ENCODE measurements around the gene BMPR1B. TPM values are rescaled to one million over a fixed set of nuclear protein-coding genes. Genes with fewer than 3 reads are reported as not detected.

The BMPR1B gene
- total RNA-seq, 1 donor from 2014 or later, result 0.20 TPM

DNA sequence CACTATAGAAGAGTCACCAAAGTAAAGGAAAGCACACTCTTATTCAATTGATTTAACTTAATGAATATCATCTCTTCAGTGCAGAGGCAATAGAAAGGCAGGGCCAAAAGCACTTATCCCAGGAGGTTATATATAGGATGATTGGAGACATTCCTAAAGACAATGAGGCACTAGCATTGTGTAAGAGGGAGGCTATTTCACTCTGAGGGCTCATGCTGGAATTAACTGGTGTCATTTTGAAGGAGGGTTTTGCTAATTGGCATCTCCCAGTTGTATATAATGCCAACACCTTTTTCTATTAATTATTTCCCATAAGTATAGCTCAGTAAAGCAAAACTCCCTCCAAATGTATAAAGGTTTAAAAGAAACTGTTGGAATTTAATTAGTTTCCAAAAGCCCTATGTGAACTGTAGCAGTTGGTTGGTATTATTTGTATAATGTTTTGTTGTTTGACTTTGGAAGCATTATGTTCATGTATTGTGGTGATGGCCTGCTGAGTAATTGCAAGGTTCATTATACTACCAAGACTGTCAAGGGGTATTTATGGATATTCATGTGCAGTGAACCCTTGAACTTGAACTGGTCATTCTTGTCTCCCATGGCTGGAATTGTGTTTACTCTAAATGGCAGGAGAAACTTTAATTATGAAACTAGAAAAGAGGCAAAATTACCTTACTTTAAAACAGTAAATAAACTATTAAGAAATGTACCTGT, 270.3 kb downstream of the BMPR1B start:
- DNase-seq (ENCODE audit: low read depth in 2 of 2), result no peak

DNA sequence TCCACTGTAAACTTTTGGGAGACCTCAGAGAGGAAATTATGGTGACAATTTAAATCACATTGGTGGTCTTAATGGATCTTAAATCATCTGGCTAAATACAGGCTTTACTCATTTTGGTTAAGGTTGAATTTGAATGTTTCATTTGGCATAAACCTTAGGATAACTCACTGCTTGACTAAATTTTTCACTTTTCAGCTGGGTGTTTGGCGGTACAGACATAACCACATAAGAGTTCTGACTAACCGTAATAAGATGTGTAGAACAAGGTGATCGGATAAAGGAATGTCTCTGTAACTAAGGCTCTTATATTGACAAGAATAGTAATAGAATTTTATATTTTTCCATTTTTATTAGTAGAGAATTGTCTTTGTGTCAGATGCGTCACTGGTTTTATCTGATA, 281.0 kb downstream of the BMPR1B start:
- DNase-seq (ENCODE audit: low read depth in 2 of 2), result no peak

DNA sequence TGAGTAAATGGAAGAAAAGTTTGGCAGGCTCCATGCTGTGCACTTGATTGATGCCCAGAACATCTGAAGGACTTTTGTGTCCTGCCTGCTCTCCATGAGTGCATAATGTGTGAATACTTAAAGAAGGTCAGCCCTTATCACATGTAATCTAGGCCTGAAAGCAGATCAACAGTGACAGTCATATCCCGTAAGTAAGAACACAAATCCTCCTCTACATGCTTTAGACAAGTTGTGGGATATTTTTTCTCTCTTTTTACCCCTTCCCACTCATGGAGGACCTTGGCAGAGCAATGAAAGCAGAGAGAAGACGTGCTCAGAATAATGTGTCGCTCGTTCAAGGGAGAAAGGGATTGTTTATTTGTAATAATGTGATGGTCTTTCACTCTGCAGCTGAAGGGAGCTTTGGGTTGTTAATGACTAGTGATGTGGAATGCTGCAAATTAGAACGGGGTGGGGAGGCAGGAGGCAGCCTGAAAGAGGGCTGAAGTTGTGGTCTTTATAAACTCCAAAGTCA, 286.6 kb downstream of the BMPR1B start:
- DNase-seq (ENCODE audit: low read depth in 2 of 2), result no peak

DNA sequence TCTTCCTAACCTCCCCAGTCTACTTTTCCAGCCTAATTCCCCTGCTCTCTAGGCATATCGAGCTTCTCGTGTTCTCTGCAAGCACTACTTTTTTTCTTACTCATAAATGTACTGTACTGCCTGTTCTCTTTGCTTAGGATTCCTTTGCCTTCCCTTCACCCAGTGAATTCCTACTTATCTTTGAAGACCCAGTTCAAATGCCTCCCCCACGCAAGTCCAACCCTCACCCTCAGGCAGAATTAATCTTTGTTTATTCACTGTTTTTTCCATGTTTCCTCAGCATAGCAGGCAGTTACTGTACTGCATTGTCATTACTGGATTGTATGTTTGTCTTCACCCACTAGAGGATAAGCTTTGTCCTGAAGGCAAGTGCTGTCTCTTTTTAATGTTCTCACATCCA, 287.7 kb downstream of the BMPR1B start:
- DNase-seq (ENCODE audit: low read depth in 2 of 2), result no peak

DNA sequence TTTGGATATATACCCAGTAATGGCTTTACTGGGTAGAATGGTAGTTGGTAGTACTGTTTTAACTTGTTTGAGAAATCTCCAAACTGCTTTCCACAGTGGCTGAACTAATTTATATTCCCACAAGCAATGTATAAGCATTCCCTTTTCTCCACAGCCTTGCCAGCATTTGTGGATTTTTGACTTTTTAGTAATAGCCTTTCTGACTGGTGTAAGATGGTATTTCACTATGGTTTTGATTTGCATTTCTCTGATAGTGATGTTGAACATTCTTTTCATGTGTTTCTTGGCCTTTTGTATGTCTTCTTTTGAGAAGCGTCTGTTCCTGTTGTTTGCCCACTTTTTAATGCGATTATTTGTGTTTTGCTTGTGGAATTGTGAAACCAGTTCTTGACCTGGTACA, 290.5 kb downstream of the BMPR1B start:
- no peak for DNase-seq (ENCODE audit: low read depth in 2 of 2)

DNA sequence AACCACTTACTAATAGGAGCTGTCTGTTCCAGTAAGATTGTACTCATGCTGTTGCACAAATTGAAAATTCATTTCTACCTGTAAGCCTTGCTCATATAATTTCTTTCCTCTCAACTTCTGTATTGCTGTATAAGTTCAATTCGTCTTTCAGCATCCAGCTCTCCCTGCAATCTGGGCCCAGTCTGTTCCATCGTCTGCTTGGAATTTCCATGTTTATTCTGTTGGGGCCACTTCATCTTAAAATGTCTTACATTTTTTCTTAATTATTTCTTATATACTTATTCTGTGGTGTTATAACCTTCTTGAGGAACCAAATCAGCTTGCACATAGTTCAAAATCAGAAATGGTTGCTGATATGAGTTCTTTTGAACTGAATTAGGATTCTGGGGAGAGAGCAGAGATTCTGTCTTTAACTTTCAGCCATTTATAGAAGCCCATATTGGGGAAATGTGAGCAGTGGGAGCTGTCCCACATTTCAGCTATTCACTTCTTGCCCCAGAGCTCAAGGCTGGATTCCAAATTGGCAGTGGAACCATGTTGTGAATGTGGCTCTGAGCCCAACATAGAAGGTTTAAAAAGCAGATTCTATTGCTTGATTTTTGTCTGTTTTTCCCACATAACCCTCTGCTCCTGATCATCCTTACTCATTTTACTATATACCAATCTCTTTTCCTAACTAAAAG, 291.9 kb downstream of the BMPR1B start:
- DNase-seq (ENCODE audit: low read depth in 2 of 2), result peak in 1 of 2 donors; percentile 24

DNA sequence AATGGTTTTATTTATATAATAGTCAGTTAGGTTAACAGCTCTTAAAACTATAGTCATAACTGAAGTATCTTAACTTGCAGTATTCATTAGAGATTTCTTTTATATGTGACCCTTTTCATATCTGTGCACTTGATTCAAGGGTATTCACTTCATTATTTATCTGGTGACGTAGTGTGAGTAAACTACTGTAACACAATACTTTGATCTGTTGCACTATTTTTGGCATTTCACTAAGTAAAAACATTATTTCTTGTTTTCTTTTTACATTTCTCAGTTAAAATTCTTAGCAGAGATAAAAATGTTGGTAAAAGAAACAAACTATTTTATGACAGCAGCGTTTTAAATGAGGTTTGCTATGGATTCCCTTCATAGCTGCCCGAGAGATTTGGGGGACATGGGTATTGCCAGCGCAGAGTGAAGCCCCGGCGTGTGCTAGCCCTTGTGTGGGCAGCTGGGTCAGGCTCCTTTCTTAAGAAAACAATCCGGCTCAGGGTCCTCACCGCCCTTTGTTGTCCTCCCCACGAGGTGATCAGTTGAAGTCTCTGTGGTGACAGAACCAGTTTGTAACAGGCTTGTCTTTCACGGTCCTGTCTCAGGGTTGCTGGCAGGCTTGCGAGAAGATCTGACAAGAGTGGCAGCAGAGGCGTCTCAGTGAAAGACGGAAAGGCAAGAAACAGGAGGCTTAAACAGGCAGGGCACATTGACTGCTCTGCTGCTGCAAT, 293.4 kb downstream of the BMPR1B start:
- no peak for DNase-seq (ENCODE audit: low read depth in 2 of 2)

DNA sequence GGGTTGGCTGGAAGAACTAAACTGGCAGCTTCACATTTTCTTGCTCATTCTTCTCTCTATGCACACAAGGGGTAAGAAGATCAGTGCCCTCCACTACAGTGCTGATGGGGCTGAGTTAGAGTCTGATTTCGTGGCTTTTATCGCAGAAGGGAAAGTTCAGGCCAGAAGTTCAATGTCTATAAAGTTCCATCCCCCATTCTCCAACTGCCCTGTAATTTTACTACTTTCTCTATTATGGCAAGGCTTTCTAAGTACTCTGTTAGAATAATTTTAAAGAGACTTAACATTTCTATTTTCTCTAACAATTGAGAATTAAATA, 293.9 kb downstream of the BMPR1B start:
- DNase-seq (ENCODE audit: low read depth in 2 of 2), result no peak

DNA sequence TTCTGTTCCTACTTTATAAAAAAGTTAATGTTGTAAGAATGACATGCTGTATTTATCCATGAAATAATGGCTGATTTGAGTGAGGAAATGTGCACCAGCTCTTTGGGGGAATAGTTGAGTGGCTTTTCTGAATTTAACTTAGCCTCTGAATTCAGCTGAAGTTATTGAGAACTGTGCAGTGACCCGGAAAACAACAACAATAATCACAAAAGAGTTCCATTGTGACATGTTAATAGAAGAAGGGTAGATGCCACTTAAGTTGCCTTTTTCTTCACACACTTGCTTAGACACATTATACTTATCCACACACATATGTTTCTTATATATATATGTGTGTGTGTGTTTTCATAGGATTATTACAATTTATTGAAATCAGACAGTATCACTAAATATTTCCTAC, 301.2 kb downstream of the BMPR1B start:
- no peak for DNase-seq (ENCODE audit: low read depth in 2 of 2)

DNA sequence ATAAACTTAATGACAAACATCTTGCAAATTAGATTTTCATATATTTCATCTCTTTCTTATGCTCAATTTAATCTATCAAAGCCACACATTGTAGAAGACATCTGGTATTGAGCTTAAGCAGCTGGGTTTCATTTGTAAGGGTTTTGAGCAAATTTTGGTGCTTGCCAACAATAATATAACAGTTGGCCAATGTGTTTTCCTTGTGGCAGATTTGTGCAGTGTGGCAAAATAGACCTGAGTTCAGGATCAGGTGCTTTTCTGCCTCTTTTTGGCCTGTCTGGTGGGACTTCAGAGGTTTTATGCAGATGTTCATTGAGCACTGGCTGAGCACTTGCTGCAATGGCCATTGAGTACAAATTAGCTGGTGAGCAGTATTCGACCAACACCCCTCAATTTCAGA, 301.9 kb downstream of the BMPR1B start:
- DNase-seq (ENCODE audit: low read depth in 2 of 2), result peak in 1 of 2 donors; percentile 28

DNA sequence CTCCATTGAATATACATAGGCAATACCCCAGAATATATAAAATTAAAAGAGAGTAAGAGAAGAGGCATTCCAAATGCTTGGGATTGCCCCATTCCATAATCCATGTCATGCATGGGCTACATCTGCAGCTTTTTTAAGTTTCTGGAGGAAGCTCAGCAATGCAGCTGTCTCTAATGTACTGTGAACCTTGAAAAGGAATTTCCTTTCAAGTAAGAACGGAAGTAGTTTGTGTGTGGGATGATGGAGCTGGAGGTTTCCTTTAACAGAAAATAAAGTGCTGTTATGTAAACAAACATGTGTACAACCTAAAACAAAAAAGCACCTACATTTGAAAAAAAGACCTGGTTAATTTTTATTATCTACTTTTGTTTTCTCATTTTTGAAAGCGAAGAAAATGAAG, 303.5 kb downstream of the BMPR1B start:
- peak in 1 of 2 donors; percentile 60 for DNase-seq (ENCODE audit: low read depth in 2 of 2)

DNA sequence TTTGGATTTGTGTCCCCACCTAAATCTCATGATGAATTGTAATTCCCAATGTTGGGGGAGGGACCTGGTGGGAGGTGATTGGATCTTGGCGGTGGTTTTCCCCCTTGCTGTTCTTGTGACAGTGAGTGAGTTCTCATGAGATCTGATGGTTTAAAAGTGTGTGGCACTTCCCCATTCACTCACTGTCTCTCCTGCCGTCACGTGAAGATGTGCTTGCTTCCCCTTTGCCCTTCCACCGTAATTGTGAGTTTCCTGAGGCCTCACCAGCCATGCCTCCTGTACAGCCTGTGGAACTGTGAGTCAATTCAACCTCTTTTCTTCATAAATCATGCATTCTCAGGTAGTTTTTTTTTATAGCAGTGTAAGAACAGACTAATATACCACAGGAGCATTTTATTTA, 304.0 kb downstream of the BMPR1B start:
- peak in 1 of 2 donors; percentile 8 for DNase-seq (ENCODE audit: low read depth in 2 of 2)

DNA sequence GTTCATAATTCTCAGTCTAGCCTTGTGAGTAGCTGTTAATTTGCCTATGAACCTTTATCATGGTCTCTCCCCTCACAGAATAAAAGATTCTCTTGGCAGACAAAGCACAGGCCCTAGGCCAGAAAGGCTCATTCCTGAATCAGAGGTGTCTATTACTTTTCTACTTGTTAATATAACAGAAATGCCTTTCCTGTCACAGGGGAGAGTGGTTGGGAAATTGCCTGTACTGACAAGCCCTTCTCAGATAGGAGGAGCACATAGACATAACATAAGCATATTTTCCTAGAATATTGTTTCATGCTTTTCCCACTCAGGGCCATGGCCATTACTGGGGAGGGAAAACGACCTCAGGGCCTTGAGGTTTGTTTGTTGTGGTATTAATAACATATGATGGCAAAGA, 308.3 kb downstream of the BMPR1B start:
- DNase-seq (ENCODE audit: low read depth in 2 of 2), result peak in 1 of 2 donors; percentile 53

DNA sequence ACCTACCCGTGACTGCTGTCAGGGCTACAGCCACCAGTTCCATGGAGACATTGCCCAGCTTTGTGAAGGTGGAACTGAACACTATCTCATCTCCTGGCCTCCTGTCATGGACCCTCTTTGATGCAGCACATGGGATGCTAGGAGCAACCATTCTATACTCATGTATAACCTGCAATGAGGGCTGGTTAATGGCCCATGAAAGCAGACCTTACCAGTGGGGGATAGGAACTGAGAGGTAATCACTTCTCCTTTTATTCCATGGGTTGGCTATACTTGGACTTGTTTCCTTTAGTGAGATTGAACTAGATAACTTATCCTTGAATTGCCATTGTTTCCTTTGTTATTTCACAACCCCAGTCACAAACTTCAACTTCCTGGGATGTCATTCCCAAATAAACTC, 310.6 kb downstream of the BMPR1B start:
- DNase-seq (ENCODE audit: low read depth in 2 of 2), result no peak

DNA sequence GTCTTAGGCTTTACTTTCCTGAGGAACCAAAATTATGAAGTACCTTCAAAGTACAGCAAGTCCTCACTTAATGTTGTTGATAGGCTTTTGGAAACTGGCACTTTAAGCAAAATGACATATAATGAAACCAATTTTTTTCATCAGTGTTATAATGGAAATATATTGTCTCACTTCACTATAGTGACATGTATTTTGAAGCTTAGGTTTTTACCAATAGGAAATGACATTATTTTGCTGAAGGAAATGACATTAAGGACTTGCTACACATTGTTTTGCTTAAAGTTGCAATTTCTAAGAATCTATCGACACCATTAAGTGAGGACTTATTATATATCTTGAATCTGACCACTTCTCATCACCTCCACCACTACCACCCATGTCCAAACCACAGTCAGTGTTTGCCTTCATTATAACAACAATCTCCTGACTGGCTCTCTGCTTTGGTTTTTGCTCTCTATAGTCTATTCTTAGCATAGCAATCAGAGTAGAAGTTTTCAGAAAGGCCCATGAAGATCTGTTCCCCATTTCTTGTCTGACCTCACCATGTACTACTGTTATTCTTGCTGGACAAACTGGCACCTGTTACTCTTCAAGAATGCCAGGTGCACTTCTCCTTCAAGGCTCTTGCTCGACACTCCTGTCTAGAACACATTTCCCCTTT, 311.2 kb downstream of the BMPR1B start:
- no peak for DNase-seq (ENCODE audit: low read depth in 2 of 2)

DNA sequence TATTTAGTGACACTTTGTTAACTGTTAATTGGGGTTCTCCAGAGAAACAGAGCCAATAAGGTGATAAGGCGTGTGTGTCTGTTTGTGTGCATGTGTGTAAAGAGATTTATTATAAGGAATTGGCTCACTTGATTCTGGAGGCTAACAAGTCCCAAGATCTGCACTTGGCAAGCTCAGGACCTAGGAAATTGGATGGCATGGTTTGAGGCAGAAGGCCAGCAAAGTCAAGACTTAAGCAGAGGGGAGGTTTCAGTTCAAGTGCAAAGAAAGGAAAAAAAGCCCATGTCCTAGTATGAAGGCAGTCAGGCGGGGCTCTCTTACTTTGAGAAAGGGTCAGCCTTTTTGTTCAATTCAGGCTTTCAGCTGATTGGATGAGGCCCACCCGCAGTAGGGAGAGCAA, 314.1 kb downstream of the BMPR1B start:
- no peak for DNase-seq (ENCODE audit: low read depth in 2 of 2)

DNA sequence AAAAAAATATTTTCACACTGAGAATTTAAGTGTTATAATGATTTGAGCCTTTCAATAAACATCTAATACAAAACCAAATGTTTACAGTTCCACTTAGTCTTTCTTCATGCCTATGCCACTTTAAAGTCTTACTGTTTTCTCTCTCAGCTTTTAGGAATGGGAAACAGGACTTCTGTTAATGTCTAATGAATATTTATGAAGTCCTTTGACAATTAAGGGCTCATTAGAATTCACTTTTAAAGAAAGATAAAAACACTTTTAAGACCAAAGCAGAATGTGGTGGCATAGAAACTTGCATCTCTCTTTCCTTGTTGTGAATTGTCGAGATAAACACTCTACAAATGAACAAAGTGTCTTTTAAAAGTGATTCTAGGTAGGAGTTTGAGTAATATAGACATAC, 315.9 kb downstream of the BMPR1B start:
- no peak for DNase-seq (ENCODE audit: low read depth in 2 of 2)

DNA sequence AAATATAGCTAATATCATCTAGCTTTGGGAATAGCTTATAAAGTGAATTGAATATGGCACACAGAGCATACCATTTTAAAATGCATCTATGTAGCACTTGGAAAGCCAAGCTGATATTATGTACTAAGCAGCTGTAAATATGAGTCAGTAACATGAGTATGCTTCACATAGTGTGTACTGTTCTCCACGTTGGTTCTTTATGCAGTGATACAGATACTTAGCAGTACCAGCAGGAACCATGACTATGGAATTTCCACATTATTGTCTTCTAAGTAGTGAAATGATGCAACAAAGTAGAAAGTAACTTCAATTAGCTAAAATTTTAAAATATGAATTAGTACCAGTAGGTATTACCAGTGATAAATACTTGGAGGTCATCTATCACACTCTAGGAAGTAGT, 320.1 kb downstream of the BMPR1B start:
- no peak for DNase-seq (ENCODE audit: low read depth in 2 of 2)

DNA sequence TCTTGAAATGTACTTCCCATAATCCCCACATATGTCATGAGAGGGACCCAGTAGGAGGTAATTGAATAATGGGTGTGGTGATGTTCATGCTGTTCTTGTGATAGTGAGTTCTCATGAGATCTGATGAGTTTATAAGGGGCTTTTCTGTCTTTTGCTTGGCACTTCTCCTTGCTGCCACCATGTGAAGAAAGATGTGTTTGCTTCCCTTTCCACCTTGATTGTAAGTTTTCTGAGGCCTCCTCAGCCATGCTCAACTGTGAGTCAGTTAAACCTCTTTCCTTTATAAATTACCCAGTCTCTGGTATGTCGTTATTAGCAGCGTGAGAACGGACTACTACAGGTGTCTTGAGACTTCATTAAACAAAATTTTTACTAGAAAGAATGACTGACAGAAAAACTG, 323.2 kb downstream of the BMPR1B start:
- DNase-seq (ENCODE audit: low read depth in 2 of 2), result no peak

DNA sequence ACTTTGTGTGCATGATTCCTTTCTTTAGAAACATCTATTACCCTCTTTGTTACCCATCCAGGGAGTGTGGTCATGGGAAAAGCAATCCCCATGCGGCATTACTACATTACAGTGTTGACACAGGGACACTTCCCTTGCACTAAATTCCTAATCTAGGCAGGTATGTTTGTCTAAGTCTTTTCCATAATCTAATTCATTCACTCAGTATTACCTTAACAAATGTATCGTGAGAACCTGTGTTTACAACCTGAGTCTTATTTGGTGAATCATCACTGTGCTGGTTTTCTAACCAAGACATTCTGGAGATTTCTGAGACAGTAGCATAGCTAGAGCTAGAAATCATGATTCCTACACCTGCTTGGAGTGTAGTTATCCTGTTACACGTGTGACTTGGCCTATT, 326.8 kb downstream of the BMPR1B start:
- no peak for DNase-seq (ENCODE audit: low read depth in 2 of 2)

DNA sequence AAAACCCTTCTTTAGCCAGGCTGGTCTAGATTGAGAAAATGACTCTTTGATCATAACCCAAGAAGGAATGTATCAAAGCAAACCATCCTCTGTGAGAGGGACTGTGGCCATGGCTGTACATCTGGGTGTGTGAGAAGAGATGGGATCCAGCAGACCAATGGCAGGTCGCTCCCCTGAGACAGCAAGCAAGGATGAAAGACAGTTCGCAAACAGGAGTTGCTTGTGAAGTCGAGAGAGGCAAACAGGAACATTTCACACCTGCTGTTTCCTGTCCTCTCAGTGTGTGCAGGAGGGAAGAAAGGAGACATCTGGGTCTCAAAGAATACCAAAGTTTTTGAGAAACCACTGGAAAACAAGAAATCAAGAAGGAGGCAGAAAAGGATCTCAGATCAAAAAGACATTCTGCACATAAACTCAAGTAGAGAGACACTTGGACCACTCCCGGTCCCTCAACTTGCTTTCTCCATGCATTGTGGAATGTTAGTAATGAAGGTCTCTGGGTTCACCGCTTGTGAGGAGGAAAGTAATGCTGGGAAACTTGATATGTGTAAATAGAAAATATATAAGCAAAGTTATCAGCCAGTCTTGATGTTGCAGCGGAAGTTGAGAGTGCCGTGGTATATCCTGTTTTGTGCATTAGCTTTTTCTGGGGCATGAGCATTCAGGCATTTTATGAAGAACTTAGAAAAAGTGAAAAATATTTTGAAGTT, 327.5 kb downstream of the BMPR1B start:
- DNase-seq (ENCODE audit: low read depth in 2 of 2), result no peak

Data from lung microvascular endothelial cell (primary cell).